ENCODE results near the gene TNIK.
"Not testable (repeated sequence)": the region's sequence is repeated elsewhere in the genome, so short reads cannot be mapped to it uniquely, and the experiment has no call there.

TNIK gene

DNA sequence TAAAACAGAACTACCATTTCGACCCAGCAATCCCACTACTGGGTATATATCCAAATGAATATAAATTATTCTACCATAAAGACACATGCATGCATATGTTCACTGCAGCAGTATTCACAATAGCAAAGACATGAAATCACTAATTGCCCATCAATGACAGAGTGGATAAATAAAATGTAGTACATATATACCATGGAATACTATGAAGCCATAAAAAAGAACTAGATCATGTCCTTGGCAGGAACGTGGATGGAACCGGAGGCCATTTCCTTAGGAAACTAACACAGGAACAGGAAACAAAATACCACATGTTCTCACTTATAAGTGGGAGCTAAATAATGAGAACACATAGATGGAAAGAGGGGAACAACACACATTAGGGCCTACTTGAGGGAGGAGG is 154.4 kb downstream of the TNIK start:
- H3K36me3 Mint-ChIP-seq, result peaks cover 11% of the 10 kb centered on the region
- H3K27me3 Mint-ChIP-seq, H3K4me3 Mint-ChIP-seq, H3K27ac Mint-ChIP-seq, H3K9me3 Mint-ChIP-seq: not testable (repeated sequence)
- H3K4me1 Mint-ChIP-seq, result peaks cover 88% of the 10 kb centered on the region

DNA sequence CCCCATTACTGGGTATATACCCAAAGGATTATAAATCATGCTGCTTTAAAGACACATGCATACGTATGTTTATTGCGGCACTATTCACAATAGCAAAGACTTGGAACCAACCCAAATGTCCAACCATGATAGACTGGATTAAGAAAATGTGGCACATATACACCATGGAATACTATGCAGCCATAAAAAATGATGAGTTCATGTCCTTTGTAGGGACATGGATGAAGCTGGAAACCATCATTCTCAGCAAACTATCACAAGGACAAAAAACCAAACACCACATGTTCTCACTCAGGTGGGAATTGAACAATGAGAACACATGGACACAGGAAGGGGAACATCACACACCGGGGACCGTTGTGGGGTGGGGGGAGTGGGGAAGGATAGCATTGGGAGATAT is 155.7 kb downstream of the TNIK start:
- peaks cover 88% of the 10 kb centered on the region for H3K4me1 Mint-ChIP-seq

DNA sequence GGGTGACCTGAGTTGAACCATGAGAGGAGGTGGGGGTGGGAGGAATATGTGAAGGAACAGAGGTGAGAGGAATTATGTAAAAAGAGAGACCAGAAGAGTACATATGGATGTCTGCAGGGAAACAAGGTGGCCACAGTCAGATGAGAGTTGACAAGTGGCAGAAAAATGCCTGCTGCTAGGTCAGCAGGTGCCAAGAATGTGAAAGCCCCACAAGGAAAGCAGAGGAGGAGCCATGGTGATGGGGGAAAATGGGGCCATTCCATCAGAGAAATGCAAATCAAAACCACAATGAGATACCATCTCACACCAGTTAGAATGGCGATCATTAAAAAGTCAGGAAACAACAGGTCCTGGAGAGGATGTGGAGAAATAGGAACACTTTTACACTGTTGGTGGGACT is 156.2 kb downstream of the TNIK start:
- peaks cover 88% of the 10 kb centered on the region for H3K4me1 Mint-ChIP-seq
- H3K9me3 Mint-ChIP-seq, H3K27me3 Mint-ChIP-seq, H3K27ac Mint-ChIP-seq, H3K4me3 Mint-ChIP-seq: not testable (repeated sequence)
- peaks cover 17% of the 10 kb centered on the region for H3K36me3 Mint-ChIP-seq

More for the DNA sequence above, 155.7 kb downstream of the TNIK start:
- H3K9me3 Mint-ChIP-seq, H3K4me3 Mint-ChIP-seq, H3K27me3 Mint-ChIP-seq: not testable (repeated sequence)
- H3K27ac Mint-ChIP-seq, result peak overlapping the region; percentile 75
- peaks cover 13% of the 10 kb centered on the region for H3K36me3 Mint-ChIP-seq

DNA sequence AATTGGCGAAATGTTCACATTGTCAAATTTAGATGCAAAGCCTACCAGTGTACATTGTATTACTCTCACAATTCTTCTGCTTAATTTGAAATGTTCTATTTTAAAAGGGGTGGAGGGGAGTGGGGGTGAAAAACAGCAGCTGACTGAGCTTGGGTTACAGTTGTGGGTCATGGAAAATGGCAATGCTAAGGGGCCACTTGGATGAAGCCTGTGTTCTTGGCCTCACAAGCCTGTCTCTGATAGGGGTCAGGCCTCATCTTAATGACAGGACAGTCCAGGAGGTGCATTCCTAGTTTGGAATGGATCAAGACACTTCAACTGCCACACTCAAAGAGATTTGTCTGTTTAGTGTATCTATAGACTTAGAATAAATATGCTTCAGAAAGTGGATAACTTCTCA is 158.2 kb downstream of the TNIK start:
- no peak overlapping the region for H3K27ac Mint-ChIP-seq

DNA sequence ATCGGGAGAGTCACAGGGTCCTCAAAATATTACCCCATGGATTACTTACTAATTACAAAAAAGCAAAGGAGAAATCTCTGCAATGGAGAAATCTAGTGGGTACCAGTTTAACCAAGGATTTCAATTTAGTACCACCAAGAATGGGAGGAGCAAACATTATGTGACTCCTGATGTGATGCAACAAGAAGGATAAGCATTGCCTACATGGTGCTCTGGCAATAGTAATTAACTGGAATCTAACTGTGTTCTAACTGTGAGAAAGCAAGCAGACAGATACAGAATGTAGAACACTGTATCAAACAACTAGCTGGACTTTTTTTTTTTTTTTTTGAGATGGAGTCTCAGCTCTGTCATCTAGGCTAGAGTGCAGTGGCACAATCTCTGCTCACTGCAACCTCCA is 159.2 kb downstream of the TNIK start:
- Mint-ChIP-seq H3K27ac (peak overlapping the region; percentile 43), H3K9me3 (no peaks in the 10 kb centered on the region), H3K4me1 (peaks cover 88% of the 10 kb centered on the region), H3K36me3 (peaks cover 18% of the 10 kb centered on the region), H3K4me3 (peak overlapping the region; percentile 28), H3K27me3 (no peaks in the 10 kb centered on the region)

More for the DNA sequence above, 158.2 kb downstream of the TNIK start:
- no peak overlapping the region for H3K4me3 Mint-ChIP-seq
- peaks cover 18% of the 10 kb centered on the region for H3K36me3 Mint-ChIP-seq
- no peaks in the 10 kb centered on the region for H3K27me3 Mint-ChIP-seq
- peaks cover 84% of the 10 kb centered on the region for H3K4me1 Mint-ChIP-seq
- H3K9me3 Mint-ChIP-seq, result no peaks in the 10 kb centered on the region

DNA sequence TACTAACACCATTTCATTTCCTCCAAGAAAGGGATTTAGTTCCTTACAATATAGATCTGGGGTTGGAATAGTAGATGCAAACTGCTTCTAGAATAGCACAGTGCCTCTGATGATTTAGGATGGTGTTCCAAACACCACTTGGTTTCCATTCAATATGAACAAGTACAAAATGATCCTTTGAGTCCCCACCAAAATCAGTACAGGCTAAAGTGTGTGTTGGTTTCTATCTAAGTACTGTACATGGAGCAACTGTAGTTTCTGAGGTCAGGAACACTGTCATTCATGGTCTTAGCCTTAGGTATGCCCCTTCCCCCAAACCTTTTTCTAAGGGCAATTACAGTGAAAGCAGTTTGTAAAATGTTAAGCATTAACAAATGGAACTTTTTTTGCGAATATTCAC is 162.3 kb downstream of the TNIK start:
- Mint-ChIP-seq H3K36me3 (peaks cover 14% of the 10 kb centered on the region), H3K4me3 (no peak overlapping the region), H3K4me1 (peaks cover 84% of the 10 kb centered on the region), H3K27me3 (no peaks in the 10 kb centered on the region), H3K9me3 (no peaks in the 10 kb centered on the region), H3K27ac (no peak overlapping the region)

DNA sequence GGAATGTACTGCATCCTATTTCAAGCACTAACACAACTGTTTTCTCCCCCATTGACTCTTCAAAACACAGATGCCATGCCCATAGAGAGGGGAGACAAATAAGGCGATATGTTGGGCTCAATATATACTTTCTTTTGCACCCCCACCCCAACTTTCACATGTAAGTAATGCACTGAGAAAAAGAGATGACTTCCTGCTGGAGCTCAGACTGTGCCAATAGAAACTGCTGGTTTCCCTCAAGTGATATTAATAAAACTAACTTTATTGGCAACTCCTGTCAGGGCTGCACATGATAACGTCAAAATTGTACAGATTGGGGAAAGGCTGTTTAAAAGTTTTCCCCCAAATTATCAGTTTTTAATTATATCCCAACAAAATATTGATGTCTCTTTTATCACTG is 163.0 kb downstream of the TNIK start:
- peaks cover 16% of the 10 kb centered on the region for H3K36me3 Mint-ChIP-seq

DNA sequence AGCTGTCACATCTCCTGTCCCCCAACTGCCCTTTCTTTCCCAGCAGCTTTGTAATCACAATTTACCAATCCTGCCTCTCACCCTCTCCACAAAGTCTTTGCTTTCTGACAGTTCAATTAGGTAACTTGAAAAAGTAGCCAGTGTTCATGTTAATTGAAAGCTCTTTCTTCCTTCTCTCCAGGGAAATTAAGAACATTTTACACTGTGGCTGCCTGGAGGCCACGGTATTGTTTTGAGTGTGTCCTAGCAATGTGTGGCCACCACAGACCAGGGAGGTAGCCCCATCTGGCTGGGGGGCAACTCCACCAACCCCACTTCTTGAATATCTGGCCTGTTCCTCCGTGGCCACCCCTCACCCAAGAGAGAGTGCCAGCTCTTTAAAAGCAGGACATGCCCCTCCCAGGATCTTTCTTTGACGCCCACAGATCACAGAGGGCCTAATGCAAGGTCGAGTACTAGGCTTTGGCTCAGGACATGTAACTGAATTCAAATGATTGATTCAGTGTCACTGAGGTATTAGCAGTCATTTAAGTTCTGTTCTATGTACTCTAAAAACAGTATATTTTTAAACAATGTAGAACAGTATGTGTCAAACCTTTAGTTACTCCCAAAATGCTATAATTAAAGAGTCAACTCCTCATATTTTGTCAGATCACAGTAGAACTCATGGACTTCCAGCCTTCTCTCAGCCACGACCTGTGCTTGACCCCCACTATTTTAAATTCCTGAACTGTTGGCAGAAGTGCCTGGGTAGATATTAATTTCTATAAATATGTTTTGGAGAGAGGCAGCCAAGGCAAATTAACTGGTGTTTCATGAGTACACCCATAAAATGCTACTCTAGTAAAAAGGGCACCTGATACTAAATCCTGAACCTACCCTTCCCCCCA is 164.5 kb downstream of the TNIK start:
- no peaks in the 10 kb centered on the region for H3K27me3 Mint-ChIP-seq
- no peaks in the 10 kb centered on the region for H3K9me3 Mint-ChIP-seq
- H3K36me3 Mint-ChIP-seq, result peaks cover 12% of the 10 kb centered on the region
- peak overlapping the region; percentile 80 for H3K27ac Mint-ChIP-seq
- H3K4me1 Mint-ChIP-seq, result peaks cover 78% of the 10 kb centered on the region
- H3K4me3 Mint-ChIP-seq, result no peak overlapping the region

More for the DNA sequence above, 163.0 kb downstream of the TNIK start:
- Mint-ChIP-seq H3K9me3 (no peaks in the 10 kb centered on the region), H3K27ac (no peak overlapping the region), H3K4me3 (no peak overlapping the region), H3K4me1 (peaks cover 80% of the 10 kb centered on the region), H3K27me3 (no peaks in the 10 kb centered on the region)

DNA sequence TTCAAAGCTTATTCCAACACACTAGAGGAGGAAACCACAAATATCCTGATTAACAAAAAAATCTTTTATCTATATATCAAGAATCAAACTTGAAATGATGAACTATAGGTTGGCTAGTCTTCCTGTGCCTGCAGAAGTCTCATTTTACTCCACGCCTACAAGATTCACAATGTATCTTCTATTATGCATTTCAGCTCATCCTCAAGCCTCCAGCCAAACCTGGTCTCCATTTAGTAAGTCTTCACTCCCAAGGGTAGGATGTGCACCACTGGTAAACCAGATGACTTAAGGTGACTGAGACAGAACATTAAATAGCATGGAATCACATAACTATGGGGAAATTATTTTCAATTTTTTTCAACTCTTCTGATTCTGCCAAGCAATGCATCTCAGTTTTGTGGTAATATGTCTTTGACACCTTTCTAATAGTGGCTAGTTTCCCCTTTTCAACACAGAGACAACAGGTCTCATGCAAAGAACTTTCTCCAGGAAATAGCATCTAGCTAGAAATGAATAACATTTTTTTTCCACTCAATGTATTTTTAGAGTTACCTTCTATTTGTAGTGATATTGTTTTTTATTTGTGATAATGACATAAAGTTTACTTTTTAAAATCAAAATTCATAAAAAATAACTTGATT is 166.9 kb downstream of the TNIK start:
- no peaks in the 10 kb centered on the region for H3K9me3 Mint-ChIP-seq
- peak overlapping the region; percentile 60 for H3K27ac Mint-ChIP-seq
- no peaks in the 10 kb centered on the region for H3K27me3 Mint-ChIP-seq
- peaks cover 62% of the 10 kb centered on the region for H3K4me1 Mint-ChIP-seq
- peaks cover 6% of the 10 kb centered on the region for H3K36me3 Mint-ChIP-seq
- no peak overlapping the region for H3K4me3 Mint-ChIP-seq

DNA sequence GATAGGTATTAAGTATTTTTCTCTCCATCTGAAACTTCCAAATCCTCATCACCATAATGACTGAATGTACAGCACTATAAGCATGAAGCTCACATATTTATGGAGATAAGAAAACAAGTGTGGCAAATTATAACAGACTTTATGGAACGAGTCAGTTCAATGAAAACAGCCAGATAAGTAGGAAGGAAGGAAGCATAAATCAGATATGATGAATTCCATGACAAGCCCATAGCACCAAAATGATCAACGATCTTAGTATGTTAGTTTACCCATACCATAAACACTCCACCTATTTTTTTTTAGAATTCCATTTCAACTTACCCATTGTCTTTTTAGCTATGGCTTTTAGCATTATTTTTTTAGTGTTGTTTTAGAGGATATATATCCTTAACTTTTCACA is 169.5 kb downstream of the TNIK start:
- Mint-ChIP-seq H3K36me3 (peaks cover 5% of the 10 kb centered on the region), H3K4me1 (peaks cover 62% of the 10 kb centered on the region), H3K27me3 (no peaks in the 10 kb centered on the region), H3K9me3 (no peaks in the 10 kb centered on the region), H3K27ac (peak overlapping the region; percentile 13), H3K4me3 (no peak overlapping the region)

DNA sequence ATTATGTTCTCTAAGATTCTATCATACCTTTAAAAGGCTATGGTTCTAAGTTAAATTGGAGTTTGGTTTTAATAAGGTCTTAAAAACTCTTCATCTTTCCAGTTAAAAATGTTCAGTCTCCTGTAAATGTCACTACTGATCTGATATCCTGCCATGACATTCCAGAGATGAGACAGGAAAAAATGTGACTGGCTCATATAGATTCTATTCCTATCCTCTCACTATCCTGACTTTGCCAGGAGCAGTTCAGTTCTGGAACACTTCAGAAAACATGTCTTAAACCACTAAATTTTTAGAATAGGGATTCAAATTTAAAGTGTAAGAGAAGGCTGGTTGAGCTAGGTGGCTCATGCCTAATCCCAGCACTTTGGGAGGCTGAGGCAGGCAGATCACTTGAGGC is 170.9 kb downstream of the TNIK start:
- no peak overlapping the region for H3K4me3 Mint-ChIP-seq
- peak overlapping the region; percentile 51 for H3K27ac Mint-ChIP-seq
- H3K4me1 Mint-ChIP-seq, result peaks cover 65% of the 10 kb centered on the region

DNA sequence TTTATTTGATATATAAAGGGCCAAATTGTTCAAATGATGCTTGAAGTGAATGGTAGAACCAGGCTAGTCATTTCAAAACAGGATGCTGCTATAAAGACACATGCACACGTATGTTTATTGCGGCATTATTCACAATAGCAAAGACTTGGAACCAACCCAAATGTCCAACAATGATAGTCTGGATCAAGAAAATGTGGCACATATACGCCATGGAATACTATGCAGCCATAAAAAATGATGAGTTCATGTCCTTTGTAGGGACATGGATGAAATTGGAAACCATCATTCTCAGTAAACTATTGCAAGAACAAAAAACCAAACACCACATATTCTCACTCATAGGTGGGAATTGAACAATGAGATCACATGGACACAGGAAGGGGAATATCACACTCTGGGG is 172.4 kb downstream of the TNIK start:
- H3K36me3 Mint-ChIP-seq, H3K27me3 Mint-ChIP-seq, H3K9me3 Mint-ChIP-seq, H3K4me3 Mint-ChIP-seq, H3K27ac Mint-ChIP-seq: not testable (repeated sequence)
- peaks cover 67% of the 10 kb centered on the region for H3K4me1 Mint-ChIP-seq

More for the DNA sequence above, 170.9 kb downstream of the TNIK start:
- Mint-ChIP-seq H3K9me3 (no peaks in the 10 kb centered on the region), H3K27me3 (no peaks in the 10 kb centered on the region), H3K36me3 (peaks cover 2% of the 10 kb centered on the region)

DNA sequence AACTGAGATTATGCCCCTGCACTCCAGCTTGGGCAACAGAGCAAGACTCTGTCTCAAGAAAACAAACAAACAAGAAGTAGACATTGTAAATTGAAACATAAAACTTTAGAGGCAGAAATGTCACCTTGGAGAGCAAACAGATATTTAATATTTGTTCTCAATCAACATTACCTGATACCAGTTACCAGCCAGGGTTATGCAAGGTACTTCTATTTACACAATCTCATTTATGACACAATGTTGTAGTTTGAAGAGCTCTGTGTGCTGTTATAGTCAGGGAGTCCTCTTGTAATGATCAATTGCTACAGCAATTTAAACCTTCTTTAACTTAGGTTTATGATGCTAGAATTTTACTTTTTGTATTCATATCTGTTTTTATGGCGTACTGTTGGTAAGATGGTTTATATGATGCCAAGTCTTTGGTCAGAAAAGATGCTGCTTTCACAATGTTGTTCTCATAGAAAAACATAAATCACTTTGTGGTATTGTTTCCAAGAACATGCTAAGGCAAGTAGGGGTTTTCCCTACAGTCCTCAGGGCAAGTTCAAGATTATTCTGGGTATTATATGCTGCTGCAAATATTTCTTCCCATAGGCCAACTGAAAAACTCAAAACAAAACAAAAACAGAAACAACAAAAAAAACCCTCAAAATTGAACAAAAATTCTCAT is 173.5 kb downstream of the TNIK start:
- Mint-ChIP-seq H3K9me3 (no peaks in the 10 kb centered on the region), H3K4me1 (peaks cover 64% of the 10 kb centered on the region), H3K4me3 (no peak overlapping the region), H3K27ac (peak overlapping the region; percentile 88), H3K36me3 (no peaks in the 10 kb centered on the region), H3K27me3 (no peaks in the 10 kb centered on the region)

DNA sequence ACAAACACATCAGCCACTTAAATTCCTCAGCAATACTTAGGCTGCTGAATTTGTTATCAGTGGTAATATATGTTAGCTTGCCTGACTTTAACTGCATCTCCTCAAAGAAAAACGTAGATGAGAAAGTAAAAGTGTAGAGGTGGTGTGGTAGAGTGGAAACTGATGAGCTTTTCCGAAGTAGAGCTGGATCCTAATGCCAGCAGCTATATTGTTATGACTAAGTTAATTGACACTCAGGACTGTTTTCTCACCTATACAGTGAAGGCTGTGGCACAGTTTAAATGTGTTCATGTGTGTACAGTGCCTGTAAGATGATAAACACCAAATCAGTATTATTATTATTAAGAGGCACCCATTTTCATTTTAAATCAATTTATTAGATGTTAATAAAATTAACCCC is 174.9 kb downstream of the TNIK start:
- Mint-ChIP-seq H3K36me3 (no peaks in the 10 kb centered on the region), H3K9me3 (no peaks in the 10 kb centered on the region), H3K27me3 (no peaks in the 10 kb centered on the region), H3K27ac (peak overlapping the region; percentile 87), H3K4me1 (peaks cover 65% of the 10 kb centered on the region), H3K4me3 (peak overlapping the region; percentile 58)

DNA sequence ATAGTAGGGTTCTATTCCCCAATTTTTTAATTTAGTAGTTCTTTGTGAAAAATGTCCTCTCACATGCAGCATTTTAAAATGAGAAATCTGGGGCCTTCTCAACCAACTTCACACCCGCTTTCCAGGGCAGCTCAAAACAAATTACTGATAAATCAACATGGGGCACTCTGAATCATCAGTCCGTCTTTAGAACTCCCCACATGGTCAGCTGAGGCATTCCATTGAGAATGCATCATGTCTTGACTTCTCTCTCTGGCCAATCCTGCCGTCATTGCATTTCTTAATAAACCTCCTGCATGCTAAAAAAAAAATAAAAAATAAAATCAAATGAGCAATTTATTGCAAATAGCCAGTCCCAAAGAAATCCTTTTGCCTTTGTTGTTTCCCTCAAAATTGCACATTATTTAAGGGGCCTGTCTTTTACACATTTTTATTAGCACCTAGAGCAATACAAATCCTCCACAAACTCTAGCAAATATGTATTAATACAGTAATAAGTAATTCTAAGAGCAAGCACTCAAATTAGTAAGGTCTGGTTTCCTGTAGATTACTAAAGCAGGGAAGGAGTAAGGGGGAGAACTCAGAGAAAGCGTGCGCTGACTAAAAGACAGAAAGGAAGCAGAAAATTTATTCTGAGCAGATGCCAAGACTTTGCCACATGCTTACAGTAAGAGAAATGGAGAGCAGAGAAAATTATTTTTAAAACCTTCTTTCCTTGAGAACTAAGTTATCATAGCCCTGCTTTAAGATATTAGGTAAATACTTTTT is 175.7 kb downstream of the TNIK start:
- Mint-ChIP-seq H3K4me1 (peaks cover 72% of the 10 kb centered on the region), H3K36me3 (no peaks in the 10 kb centered on the region), H3K4me3 (peak overlapping the region; percentile 51), H3K9me3 (no peaks in the 10 kb centered on the region), H3K27ac (peak overlapping the region; percentile 78), H3K27me3 (no peaks in the 10 kb centered on the region)

Measured in activated naive CD4-positive, alpha-beta T cell treated with anti-CD3 and anti-CD28 coated beads, Interleukin-2, amount 50 U/mL, for 24 hours (primary cell).